GM19025 (cell line): ENCODE results near the gene PCNX1.
"Not testable (repeated sequence)": the region's sequence is repeated elsewhere in the genome, so short reads cannot be mapped to it uniquely, and the experiment has no call there.

Source experiments
- ATAC-seq: cut with Tn5 transposase; IDR thresholded peaks from one replicate; pipeline ENCODE4 v1.9.1; 2021; ENCODE audit warnings: mild to moderate bottlenecking, low read depth, moderate library complexity; ENCODE audit not compliant: unreplicated experiment

Gene PCNX1

DNA sequence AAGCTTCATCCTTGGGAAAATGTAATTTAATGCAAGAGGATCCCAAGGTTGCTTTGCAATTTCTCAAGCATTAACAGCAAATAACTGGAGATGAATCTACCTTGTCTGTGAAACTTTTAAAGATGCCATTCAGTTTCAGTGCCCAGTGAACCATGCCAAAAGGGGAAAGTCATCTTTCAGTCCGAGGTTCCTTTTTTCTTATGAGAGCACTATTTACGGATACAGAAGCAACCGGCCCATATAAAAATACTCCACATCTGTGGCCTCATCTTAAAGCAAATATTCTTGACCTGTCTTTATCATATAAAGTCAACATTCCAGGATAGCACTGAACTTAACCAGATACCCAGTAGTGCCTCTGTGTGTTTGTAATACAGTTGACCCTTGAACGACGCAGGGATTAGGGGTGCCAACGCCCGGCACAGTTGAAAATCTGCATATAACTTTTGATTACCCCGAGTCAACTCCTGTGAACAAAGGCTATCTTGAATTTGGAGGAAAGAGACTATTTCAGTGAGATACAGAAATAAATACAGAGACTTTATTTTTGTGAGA lies 209.4 kb downstream of the PCNX1 start:
- no peak for ATAC-seq

DNA sequence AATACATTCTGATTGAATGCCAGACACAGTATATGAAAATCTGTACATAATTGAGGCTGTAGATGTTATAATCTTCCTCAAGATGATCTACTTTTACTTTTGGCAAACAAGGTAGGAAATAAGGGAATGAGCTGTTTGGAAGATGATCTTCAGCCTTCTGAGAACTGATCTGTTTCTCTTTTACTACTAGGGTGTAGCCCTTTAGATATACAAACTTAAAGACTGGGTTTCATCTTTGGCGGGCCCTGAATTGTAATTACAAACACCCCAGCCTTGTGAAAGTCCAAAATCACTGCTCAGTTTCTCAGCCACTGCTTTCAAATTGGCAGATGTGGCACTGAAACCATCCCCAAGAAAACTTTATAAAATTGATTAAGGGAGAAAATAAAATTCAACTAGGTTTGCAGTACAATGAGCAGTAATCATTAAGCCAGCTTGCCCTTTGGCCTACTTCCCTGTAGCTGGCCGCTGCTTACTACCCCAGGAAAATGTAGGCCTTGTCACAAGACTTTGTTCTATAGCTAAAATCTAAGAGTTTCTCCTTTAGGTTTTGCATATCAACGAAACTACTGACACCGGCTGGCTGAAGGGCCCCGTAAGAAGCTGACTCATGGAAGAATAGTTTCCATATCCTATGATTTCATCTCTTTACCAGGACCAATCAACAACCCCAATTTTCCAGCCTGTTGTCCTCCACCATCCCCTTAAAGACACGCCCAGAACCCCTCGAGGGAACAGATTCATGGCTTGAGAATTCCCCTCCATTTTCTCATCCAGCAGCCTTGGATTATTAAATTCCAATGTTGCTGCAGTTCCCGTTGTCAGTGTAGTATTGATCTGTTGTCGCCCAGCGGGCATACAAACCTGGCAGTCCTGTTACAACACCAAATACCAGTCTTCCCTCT lies 210.8 kb downstream of the PCNX1 start:
- ATAC-seq, result no peak

DNA sequence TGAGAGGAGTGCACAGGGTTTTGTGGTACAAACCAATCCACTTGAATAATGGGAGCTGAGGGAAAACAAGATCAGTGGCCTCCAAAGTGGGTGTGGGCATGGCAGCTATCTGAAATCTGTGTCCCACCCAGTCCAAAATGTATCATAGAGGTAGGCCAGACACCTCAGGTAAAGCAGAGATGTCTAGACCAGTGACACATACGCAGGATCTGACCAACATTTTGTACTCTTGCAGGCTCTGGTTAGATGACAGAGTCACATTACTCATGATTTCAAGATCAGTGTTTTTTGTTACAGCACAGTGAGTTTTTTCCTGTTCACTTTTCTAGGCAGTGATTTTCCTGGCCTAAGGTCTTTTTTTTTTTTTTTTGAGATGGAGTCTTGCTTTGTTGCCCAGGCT lies 211.8 kb downstream of the PCNX1 start:
- no peak for ATAC-seq

DNA sequence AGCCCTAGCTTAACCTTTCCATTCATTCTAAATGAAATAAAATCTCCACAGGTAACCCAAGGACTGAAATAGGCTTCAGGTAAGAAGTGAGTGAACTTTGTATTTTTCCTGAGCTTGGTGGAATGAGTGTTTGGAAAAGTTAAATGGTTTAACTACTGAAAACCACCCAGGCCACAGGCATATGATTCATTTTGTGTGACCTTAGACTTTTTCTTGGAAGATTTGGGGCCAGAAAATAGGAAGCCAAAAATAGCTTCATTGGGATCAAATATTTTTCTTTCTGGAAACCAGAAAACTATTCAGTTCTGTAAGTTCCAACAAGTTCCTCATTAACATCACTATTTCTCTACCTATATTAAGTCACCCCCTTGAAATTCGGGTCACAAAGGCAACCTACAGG lies 212.6 kb downstream of the PCNX1 start:
- ATAC-seq, result no peak

DNA sequence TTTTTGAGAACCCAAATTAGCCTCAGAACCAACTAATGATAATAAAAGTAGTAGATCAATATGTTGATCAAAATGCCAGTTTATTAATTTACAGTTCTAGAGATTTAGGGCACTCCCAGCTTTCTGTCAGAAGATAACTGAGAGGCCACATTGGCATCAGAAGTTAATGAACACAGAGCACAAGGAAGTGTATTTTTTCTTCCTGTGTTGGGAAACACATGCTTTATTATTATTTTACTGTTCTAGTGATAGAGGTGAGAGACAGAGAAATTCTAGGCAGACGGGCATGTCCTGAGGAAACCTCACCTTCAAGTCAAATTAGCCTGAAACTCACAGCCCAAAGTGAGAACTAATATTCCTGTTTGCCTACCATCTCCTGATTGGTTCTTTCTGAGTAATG lies 213.7 kb downstream of the PCNX1 start:
- ATAC-seq, result no peak

DNA sequence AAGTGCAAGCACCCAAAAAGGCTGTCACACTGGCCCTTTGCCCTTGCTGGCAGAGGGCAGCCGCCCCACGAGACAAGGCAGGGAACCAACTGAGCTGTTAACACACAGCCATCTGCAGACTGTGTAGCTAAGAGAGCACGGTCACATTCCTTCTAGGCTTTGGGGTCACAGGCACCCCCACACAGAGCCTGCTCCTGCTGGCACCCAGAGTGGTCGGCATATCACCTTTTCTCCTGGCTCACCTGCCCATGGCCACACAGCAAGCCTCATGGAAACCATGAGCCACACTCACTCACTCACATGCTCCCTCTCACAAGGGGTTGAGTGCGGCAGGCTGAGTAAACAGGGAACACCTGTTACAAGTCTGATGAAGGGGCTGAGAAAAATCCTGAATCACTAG lies 214.5 kb downstream of the PCNX1 start:
- ATAC-seq, result no peak

DNA sequence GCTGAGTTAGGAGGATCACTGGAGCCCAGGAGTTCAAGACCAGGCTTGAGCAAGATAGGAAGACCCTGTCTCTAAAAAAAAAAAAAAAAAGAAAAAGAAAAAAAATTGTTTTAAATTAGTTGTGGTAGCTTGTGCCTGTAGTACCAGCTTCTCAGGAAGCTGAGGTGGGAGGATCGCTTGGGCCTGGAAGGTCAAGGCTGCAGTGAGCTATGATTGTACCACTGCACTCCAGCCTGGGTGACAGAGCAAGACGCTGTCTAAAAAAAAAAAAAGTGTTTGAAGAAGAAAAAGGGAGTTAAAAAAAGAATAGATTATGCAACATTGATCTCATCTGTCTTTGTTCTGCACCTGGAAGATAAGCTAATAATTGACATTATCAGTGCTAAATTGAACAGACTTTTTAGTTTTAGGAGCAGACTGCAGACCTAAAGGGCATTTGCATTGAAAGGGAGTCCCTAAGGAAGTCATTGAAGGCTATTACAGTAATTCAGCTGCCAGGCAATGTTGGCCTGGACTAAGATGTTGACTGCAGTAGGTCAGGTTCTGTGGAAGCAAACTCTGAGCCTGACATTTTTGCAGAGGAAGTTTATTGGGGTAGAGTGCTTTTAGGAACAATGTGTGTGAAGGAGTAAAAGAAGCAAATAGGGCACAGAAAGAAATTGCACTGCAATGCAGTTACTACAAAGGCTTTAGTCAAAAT lies 215.8 kb downstream of the PCNX1 start:
- no peak for ATAC-seq

DNA sequence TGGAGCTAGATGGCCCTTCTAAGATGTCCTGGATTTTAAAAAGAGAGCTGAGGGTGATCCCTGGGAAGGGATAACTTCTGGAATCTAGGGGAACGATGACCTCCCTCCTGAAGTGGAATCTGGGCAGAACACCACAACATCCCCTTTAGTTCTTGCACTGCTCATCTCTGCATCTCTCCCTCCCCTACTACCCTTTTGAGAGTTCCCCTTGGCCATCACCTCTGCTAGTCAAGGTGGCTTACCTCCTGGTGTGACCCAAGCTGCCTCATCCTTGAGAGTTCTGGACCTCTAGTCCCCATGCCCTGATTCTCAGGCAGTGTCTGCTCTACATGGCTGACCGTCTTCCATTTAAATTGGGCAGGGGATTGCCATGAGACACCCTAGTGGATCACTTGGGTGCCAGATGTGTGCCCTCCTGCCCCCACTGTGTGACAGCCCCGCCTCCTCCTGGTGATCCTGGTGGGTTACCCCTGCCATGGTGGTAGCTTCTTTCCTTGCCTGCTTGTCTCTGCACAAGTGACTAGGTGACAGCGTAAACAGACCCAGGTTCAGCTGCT lies 216.4 kb downstream of the PCNX1 start:
- no peak for ATAC-seq

DNA sequence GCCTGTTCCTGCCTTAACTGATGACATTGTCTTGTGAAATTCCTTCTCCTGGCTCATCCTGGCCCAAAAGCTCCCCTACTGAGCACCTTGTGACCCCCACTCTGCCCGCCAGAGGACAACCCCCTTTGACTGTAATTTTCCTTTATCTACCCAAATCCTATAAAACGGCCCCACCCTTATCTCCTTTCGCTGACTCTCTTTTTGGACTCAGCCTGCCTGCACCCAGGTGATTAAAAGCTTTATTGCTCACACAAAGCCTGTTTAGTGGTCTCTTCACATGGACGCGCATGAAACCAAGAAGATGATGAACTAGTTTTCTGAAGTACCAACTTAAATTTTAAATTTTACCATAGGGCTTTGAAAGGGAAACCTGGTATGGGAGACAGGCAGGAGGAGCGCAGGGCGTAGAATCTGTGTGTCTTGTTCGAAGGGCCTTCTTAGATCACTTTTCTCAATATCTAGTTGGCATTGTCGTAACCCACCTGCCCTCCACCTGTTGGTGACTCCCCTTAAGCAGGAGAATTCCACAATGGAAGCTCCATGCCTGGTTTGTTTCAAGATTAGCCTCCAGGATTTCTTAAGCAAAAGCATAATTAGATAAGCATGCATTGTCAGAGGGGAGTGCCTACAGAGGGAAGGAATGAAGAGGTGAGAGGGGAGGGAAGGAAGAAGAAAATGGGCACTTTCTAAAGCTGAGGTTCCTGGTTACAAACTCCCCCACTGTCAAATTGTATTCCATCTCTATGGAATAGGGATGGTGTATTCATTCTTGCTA lies 222.6 kb downstream of the PCNX1 start:
- not testable (repeated sequence) for ATAC-seq

DNA sequence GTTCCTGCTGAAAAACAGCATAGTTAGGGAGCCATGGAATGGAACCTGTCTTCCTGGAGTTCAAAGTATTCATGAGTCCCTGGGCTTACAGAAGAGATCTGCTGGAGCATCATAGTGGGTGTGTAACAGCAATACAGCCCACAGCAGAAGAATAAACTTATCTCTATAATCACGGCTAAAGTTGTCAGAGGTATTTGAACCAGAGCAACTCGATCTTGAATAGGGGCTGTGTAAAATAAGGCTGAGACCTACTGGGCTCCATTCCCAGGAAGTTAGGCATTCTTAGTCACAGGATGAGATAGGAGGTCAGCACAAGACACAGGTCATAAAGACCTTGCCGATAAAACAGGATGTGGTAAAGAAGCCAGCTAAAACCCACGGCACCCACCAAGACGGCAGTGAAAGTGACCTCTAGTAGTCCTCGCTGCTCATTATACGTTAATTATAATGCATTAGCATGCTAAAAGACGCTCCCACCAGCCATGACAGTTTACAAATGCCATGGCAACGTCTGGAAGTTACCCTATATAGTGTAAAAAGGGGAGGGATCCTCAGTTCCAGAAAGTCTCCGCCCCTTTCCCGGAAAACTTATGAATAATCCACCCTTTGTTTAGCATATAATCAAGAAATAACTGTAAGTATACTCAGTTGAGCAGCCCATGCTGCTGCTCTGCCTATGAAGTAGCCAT lies 223.4 kb downstream of the PCNX1 start:
- no peak for ATAC-seq

DNA sequence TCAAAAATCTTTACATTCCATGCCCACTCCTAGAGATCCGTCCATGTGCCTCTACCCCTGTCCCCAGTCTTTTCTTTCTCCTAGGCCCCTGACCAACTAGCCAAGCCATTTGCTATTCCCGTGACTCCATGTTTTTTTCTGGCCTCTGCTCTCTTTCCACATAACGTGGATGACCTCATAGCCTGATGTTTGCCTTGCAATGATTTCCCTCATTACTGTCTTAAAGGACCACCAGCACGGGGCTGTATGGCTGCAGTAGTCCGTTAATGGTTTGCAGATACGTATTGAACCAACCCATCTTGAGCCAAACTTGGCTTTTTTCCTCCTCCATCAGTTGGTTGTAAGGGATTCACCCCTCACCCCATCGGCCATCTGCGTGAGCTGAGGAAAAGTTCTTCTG lies 226.0 kb downstream of the PCNX1 start:
- no peak for ATAC-seq

DNA sequence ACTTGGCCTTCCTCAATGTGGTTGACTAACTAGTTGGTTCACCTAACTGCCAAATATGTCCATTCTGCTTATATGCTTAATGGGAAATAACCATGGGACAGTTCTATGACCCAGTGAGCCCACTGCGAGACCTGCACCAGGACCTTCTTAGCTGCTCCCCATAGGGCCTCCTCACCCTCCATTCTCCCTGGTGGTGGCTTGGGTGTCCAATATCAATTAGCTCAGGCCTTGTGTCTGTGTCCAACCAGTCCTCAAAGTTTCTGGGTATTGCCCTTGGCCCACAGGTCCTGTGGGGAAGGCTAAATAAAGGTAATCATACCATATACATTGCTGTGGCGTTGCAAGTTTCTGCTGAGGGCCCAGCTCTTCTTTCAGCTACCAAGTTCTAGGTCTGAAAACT lies 228.2 kb downstream of the PCNX1 start:
- ATAC-seq, result no peak

DNA sequence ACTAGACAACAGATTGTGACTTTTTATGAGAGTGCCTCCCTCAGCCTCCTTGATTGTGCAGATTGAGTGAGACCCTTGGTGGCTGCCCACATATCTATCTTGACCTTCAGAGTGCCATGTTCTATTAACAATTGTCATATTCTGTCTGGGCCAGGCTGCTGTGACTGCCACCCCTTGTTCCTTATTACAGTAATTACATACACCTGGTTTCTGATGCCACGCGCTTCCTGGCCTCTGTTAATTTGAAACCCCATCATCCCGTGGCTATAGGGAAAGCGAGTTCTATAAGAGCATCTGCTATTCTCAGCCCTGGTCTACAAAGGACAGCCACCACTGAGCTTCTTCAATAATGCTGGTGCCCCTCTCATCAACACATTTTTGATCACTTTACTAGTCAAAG lies 228.7 kb downstream of the PCNX1 start:
- ATAC-seq, result no peak

DNA sequence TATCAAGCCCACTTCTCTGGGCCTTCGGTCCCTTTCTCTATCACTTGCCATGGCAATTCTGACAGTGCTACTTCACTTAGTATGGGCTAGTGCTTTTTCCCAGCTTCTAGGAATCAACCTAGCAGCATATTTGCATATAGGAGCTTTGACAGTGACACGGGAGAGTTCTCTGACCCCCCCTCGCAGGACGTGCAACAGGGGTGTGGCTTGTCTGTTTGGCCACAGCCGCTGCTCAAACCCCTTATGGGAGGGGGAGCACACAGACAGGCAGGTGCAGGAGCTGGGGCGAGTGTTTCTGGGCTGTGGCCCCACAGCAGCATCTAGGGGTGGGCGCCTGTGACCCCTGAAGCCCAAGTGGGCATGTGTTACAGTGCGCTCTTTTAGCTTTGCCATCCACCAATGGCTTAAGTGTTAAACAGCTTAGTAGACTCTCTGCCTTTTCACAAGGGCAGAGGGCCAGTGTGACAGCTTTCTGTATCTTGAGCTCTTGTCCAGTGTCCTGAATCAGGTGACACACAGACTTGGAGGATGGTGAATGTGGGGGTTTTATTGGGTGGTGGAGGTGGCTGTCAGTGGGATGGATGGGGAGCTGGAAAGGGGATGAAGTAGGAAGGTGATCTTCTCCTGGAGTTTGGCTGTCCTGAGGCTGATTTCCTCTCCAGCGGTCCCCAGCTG lies 229.3 kb downstream of the PCNX1 start:
- ATAC-seq, result no peak

DNA sequence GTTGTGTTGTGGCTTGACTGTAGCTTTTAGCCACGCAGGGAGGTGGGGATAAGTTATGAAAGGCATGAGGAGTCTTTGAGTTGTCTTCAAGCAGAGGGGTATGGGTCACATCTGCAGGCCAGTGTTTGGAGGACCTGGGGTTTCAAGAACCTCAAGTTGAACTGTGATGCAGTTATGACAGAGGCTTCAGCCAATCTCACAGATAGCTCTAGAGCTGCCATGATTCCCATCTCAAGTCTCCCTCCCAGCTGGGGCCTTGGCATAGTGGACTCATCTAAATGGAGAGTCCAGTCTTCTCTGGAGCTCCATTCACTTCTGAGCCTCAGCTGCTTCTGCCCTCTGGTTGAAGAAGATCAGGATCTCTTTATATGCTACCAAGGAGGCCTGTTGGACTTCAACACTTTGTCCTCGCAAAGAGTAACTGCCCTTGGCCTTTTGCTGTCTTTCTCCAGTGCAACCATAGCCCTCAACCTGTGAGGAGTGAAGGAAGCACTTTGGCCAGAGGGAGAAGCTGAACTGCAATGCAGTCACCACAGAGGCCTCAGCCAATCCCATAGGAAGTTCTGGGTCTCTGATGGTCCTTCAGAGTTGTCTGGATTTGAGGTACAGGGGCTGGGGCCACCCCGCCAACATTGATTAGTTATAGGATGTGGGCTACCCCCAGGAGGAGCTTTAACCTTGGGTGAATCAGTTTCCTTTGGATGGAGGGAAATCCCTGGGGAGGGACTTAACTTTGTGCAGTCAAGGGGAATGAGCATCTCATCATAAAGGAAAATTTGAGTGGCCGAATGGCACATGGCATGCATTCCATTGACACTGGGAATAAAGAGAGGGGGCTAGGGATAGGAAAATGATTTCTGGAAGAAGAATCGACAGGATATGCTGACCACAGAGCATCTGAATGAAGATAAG lies 230.5 kb downstream of the PCNX1 start:
- no peak for ATAC-seq

DNA sequence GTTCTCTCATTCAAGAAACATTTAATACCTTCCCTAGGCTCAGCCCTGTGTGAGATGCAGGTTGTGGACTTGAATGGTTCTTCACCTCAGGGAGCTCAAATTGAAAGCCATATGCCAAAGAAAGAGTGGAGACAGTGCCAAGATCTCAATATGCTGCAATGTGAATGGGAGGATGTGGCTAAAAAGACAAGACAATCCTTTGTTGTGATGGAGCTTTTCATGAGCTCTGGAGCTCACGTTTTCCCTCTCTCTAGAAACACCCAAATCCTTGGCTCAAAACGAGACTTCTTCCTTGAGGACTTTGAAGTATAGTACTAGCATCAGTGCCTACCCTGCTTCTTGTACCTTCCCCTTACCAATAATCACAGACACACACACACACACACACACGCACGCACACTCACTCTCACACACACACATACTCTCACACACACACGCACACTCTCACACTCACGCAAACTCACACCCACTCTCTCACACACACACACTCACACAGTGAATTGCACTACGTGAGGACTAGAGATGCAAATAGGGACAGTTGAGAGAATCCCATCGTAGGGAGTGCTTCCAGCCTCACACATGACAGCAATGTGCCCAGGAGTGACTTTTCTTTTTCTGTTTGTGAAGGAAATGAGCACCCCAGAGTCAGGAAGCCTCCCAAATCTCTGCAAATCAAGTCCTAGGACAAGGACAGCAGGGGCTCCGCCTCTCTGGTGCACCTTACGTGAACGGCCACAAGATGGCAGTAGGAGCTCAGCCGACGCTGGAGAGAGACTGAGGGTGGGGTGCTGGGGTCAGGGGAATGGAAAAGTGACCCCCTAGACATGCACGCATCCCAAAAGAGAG lies 231.4 kb downstream of the PCNX1 start:
- no peak for ATAC-seq

DNA sequence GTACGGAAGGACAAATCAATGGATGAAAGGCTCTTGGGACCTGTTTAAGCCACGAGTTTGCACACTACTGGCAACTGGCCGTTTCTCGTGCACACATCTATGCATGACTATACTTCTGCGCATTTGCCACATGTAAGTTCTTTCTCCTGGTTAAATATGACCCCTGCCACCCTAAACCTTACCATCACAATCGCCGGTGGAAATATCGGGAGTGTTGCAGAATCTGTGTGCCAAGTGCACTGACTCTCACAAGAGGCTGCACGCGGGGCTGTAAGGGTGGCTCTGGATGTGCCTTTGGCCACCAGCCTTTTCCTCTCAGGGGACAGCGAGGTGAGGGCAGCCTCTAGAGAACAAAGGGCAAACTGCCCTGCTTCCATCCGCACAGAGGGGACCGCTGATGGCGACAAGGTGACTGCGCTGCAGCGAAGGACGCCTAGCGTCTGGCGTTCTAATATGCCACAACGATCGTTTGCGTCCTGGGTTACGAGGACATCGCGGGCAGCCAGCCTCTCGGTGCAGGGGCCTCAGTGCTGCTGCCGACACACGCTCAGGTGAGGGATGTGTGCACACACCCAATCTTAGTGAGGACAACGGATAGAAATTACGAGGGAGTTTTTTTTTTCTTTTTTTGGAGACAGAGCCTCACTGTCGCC lies 232.2 kb downstream of the PCNX1 start:
- no peak for ATAC-seq
